SU-DHL-6 (cell line): Measurements from ENCODE around the gene ZFAND3.

Source experiments
- H2AFZ ChIP-seq: fragments of 200-600 bp; sonication (generic); 2 replicates; pipeline ENCODE4 v1.6.1; 2014; ENCODE audit warnings: low read depth, mild to moderate bottlenecking, moderate library complexity, mixed read lengths, antibody characterized with exemption, low read length; ENCODE audit not compliant: severe bottlenecking
- H3F3A ChIP-seq: fragments of 200-600 bp; shearing (Covaris generic); 2 replicates; pipeline ENCODE4 v1.6.0; 2016; ENCODE audit warnings: antibody characterized with exemption, mild to moderate bottlenecking; ENCODE audit not compliant: insufficient read depth
- H3K27ac ChIP-seq: fragments of 200-600 bp; sonication (generic); 2 replicates; pipeline ENCODE4 v1.5.1; 2016; ENCODE audit warnings: low read depth, mild to moderate bottlenecking, low read length, moderate library complexity, mixed read lengths
- H3K27me3 ChIP-seq: fragments of 200-600 bp; sonication (generic), shearing (Covaris generic); 2 replicates; pipeline ENCODE4 v1.6.0; 2014; ENCODE audit warnings: mild to moderate bottlenecking, low read length
- H3K36me3 ChIP-seq: fragments of 200-600 bp; sonication (generic); 2 replicates; pipeline ENCODE4 v1.6.1; 2014; ENCODE audit warnings: mild to moderate bottlenecking, low read length, mixed read lengths
- H3K4me2 ChIP-seq: fragments of 300-600, 200-600 bp; shearing (Covaris generic), sonication (generic); 2 replicates; pipeline ENCODE4 v1.6.0; 2014; ENCODE audit warnings: low read length, low read depth, mild to moderate bottlenecking; ENCODE audit not compliant: poor library complexity, severe bottlenecking
- H3K4me3 ChIP-seq: fragments of 200-600 bp; sonication (generic); 2 replicates; pipeline ENCODE4 v1.5.1; 2014; ENCODE audit warnings: antibody characterized with exemption, low read length, mild to moderate bottlenecking, mixed read lengths; ENCODE audit not compliant: insufficient read depth, poor library complexity, severe bottlenecking
- H3K79me2 ChIP-seq: fragments of 200-600 bp; sonication (generic); 2 replicates; pipeline ENCODE4 v1.6.1; 2014; ENCODE audit warnings: mild to moderate bottlenecking, low read length, moderate library complexity; ENCODE audit not compliant: insufficient read depth
- H3K9ac ChIP-seq: fragments of 200-600 bp; sonication (generic); 2 replicates; pipeline ENCODE4 v1.7.0; 2014; ENCODE audit warnings: mild to moderate bottlenecking, low read length
- H3K9me2 ChIP-seq: fragments of 200-600 bp; sonication (generic); replicated peaks from 2 replicates; pipeline ENCODE4 v1.6.1; 2014; ENCODE audit warnings: low read length; ENCODE audit not compliant: insufficient read depth
- H3K9me3 ChIP-seq: fragments of 200-600 bp; sonication (generic); 2 replicates; pipeline ENCODE4 v1.6.1; 2014; ENCODE audit warnings: low read length, mixed read lengths; ENCODE audit not compliant: insufficient read depth
- H4K20me1 ChIP-seq: fragments of 200-600 bp; sonication (generic); 2 replicates; pipeline ENCODE4 v1.6.1; 2014; ENCODE audit warnings: low read depth, mild to moderate bottlenecking, antibody characterized with exemption, low read length, moderate library complexity, mixed read lengths
- CTCF ChIP-seq: fragments of 200-600 bp; sonication (generic); IDR thresholded peaks from one replicate; pipeline ENCODE4 v1.5.1; 2017; ENCODE audit warnings: antibody characterized with exemption, mild to moderate bottlenecking, low read length, moderate library complexity; ENCODE audit not compliant: insufficient read depth, poor library complexity, severe bottlenecking
- EZH2phosphoT487 ChIP-seq: fragments of 200-600 bp; sonication (generic), shearing (Covaris generic); conservative IDR thresholded peaks from 2 replicates; pipeline ENCODE4 v1.6.1; 2018; ENCODE audit warnings: mild to moderate bottlenecking, antibody characterized with exemption, low read length, moderate library complexity, mixed read lengths

The ZFAND3 gene

GRCh38 chr6:38100380-38100779, 280.9 kb downstream of the ZFAND3 start:
- H3K4me2 ChIP-seq, result no peak overlapping the region
- TF ChIP-seq EZH2phosphoT487 (no peak), CTCF (no peak)

GRCh38 chr6:38103921-38104320, 284.4 kb downstream of the ZFAND3 start:
- Histone ChIP-seq H3K4me3 (no peak overlapping the region), H2AFZ (no peak overlapping the region), H3K36me3 (no peaks in the 10 kb centered on the region), H3K9me3 (no peaks in the 10 kb centered on the region), H4K20me1 (no peaks in the 10 kb centered on the region), H3F3A (no peaks in the 10 kb centered on the region), H3K79me2 (no peaks in the 10 kb centered on the region), H3K27me3 (no peaks in the 10 kb centered on the region), H3K27ac (no peak overlapping the region), H3K9ac (no peak overlapping the region), H3K9me2 (no peaks in the 10 kb centered on the region), H3K4me2 (no peak overlapping the region)
- TF ChIP-seq CTCF (no peak), EZH2phosphoT487 (no peak)

More at GRCh38 chr6:38100380-38100779, 280.9 kb downstream of the ZFAND3 start:
- Histone ChIP-seq H3K9ac (no peak overlapping the region), H3F3A (no peaks in the 10 kb centered on the region), H3K27ac (no peak overlapping the region), H3K4me3 (no peak overlapping the region), H3K9me2 (no peaks in the 10 kb centered on the region), H3K9me3 (no peaks in the 10 kb centered on the region), H3K36me3 (no peaks in the 10 kb centered on the region), H3K79me2 (no peaks in the 10 kb centered on the region), H2AFZ (no peak overlapping the region), H3K27me3 (no peaks in the 10 kb centered on the region), H4K20me1 (no peaks in the 10 kb centered on the region)

GRCh38 chr6:38105066-38105465, 285.5 kb downstream of the ZFAND3 start:
- no peaks in the 10 kb centered on the region for H3K79me2 ChIP-seq
- H3K9ac ChIP-seq, result no peak overlapping the region
- no peak for TF ChIP-seq EZH2phosphoT487
- no peak for TF ChIP-seq CTCF
- H3K4me3 ChIP-seq, result no peak overlapping the region
- H3F3A ChIP-seq, result no peaks in the 10 kb centered on the region
- no peaks in the 10 kb centered on the region for H3K9me3 ChIP-seq
- no peaks in the 10 kb centered on the region for H3K9me2 ChIP-seq
- no peak overlapping the region for H2AFZ ChIP-seq
- no peak overlapping the region for H3K27ac ChIP-seq
- H3K27me3 ChIP-seq, result no peaks in the 10 kb centered on the region
- H3K36me3 ChIP-seq, result no peaks in the 10 kb centered on the region
- H4K20me1 ChIP-seq, result no peaks in the 10 kb centered on the region
- no peak overlapping the region for H3K4me2 ChIP-seq

GRCh38 chr6:38107073-38107472, 287.5 kb downstream of the ZFAND3 start:
- H4K20me1 ChIP-seq, result no peaks in the 10 kb centered on the region
- H3F3A ChIP-seq, result no peaks in the 10 kb centered on the region

More at GRCh38 chr6:38107073-38107472, 287.5 kb downstream of the ZFAND3 start:
- Histone ChIP-seq H3K9me3 (no peaks in the 10 kb centered on the region), H3K4me3 (no peak overlapping the region), H3K9me2 (no peaks in the 10 kb centered on the region), H3K9ac (no peak overlapping the region), H2AFZ (no peak overlapping the region), H3K36me3 (no peaks in the 10 kb centered on the region), H3K79me2 (no peaks in the 10 kb centered on the region), H3K27me3 (no peaks in the 10 kb centered on the region), H3K4me2 (no peak overlapping the region), H3K27ac (no peak overlapping the region)
- TF ChIP-seq CTCF (no peak), EZH2phosphoT487 (no peak)
